GM15510 (cell line): Measurements from ENCODE around the gene VWF.

ENCODE experiments used
- POLR2A ChIP-seq: IDR thresholded peaks from 3 replicates; pipeline ENCODE4 v1.6.1; 2011; ENCODE audit warnings: borderline replicate concordance; ENCODE audit not compliant: insufficient read length; ENCODE audit errors: extremely low read depth

Gene VWF

DNA sequence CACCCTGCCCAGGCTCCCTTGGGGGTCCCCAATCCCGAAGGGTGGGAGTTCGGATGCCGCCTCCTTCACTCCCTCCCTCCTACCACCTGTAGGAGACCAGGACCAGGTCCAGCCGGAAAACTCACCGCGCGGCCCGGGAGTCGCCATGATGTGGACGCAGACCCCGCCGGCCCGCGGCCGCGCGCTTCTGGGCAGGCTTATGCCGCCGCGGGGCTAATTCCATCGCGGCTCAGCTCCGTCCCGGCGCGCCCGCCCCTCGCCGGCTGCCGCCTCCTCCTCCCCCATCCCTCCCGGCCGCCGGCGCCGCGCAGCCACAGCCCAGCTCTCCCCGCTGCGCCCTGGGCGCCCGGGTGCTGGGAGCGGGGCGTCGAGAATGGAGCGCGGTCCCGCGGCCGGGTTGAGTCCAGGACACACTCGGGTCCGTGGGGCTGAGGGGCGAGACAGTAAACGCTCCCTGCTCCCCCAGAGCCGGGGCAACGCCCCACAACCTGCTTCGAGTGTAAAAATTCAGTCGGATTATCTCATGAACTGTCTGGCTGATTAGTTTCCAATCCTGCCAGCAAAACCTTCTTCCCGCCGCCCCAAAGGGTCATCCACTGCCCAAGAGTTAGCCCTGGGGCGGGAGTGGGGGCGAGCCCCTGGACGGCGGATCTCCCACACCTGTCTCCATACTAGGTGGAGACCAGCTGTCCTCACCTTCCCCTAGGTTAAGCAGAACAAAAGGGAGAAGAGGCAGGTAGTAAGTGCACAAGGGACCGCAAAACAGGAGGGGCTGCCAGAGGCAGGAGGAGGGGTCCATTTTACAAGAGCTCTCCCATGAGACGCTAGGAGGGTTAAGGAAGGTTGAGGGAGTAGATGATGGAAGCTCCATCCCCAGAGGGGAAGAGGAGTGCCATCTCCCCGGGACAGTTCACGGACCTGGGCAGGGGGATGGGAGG is 179.1 kb downstream of the VWF start, which contains the start of gene ANO2:
Gene ANO2, minus strand, starts transcription at position 189 of the 938 bp plus-strand sequence. Its CDS starts 42 bp downstream, at position 147.
- TF ChIP-seq POLR2A = no peak

GRCh38 chr12:5944688-5945070 is 179.8 kb downstream of the VWF start:
- no peak for TF ChIP-seq POLR2A

DNA sequence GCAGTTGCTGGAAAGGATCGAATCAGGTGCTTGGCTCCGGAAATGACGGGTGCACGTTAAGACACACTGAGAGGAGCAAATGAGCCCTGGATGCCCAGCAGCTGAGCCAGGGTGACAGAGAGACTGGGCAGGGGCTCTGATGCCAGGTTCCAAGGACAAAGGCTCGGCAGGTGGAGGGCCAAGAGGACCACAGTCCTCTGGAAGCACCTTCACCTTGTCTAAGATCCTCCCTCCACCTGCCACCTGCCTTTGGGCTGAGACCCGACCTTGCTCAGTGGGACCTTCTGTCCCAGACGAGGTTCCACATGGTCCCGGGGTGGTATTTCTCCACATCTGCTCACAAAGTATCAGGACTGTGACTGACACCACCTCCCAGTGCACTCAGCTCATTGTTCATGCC is 180.4 kb downstream of the VWF start:
- no peak for TF ChIP-seq POLR2A

- no peak for TF ChIP-seq POLR2A
Observed at GRCh38 chr12:5941907-5942306, 182.6 kb downstream of the VWF start.

- no peak for TF ChIP-seq POLR2A
Observed at GRCh38 chr12:5927732-5928516, 196.5 kb downstream of the VWF start.

GRCh38 chr12:5925646-5926045 is 198.8 kb downstream of the VWF start:
- TF ChIP-seq POLR2A = no peak

DNA sequence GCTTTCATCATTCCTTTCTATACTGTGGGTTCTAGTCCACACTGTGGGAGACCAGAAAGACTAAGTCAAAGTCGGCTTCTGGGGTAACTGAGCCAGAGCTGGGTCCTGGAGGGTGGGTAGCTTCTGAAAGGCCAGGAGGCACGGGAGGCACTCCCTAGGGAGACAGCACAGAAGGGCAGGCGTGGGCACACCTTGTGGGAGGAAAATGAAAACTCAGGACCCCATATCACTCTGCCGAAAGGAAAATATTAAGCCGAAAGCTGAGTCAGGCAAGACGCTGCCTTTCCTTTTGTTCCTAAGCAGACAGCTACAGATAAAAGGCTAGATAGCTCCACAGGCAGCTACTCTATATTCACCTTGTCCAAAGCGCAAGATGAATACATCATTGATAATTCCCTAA is 200.1 kb downstream of the VWF start:
- no peak for TF ChIP-seq POLR2A

GRCh38 chr12:5923751-5924150 is 200.7 kb downstream of the VWF start:
- no peak for TF ChIP-seq POLR2A

DNA sequence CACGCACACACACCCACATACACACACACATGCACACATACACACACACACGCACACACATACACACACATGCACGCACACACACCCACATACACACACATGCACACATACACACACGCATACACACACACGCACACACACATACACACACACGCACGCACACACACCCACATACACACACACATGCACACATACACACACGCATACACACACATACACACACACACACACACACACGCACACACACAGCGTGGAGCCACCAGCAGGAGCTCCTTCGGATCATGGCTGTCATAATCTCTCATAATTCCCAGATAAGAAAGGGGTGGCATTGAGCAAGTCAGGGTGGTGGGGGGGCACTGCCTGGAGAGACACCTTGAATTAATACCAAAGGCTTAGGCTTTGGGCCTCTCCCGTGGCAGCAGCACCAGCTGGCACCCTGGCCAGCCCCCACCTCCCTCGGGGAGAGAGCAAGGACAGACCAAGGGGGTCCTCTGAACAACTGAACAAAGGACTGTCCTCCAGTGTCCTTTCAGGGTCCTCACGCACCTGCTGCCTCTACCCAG is 201.3 kb downstream of the VWF start:
- TF ChIP-seq POLR2A = no peak

DNA sequence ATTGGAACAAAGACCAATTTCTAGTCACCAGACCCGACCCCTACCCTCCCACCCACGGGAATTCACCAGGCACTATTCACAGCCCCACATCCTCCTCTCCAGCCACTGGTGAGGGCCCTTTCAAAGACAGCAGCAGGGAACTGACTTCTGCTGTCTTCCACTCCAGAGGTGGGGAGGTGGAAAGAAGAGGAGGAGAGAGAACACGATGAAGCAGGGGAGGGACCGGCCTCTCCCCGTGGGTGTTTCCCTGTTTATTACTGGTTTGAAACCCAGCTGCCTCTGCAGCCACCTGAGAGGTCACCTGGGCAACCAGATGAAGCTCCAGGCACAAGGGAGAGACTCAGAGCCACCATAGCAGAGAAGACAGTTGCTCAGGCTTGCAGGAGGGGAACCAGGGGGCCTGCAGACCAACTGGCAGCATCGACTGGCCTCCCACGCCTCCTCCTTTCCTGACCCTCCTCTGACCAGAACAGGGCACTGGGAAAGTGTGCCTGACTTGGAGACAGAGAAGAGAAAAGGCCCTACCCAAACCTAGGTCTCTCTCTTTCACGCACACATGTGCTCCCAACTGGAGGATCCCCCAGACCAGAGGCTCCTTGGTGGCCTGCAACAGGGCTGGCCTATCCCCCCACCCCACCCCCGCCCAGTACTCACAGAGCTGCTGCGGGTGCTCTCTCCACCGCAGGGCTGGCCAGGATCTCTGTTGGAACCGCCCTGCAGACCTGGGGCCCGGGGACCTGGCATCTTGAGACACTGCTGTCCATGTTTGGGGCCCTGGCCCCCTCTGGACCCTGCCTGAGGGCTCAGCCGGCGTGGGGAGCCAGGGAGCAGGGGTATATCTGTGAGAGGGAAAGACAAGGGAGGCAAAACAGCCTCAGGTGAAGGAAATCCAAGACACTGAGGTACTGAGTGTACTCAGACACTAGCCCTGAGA is 202.2 kb downstream of the VWF start:
- TF ChIP-seq POLR2A = no peak

DNA sequence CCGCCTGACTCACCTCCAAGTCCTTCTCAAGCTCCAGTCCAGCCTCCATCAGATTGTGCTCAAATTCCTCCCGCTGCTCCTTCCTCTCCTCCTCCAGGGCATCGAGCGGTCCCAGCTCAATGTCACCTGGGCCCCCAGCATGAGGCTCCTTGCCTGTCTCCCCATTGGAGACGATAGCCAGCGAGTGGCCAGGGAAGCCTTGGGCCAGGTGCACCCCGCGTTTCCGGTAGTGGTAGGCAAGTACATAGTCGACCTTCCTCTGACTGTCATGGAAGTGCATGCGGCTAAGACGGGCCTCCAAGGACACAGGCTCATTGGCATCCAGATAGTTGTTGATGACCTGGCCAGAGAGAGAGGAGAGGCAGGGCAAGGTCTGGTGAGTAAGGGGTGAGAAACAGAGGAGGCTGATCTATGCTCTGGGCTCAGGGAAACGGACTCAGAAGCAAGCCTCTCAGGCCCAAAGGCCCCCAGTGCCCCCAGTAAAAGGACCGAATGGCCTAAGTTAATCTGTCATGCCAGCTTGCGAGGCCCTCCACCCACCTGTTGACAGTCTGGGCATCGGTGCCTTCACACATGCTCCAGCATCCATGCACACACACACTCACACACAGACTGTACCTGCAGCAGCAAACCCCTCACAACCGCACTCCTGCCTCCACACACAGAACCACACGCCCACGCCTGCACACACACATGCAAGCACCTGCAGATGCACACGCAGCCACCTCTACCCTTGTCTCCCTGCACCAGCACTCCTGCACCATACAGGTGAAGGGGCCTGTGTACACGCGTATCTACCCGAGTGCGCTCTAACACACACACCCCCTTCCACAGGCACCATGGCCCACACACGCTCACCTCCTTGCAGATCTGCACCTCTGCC is 203.2 kb downstream of the VWF start:
- TF ChIP-seq POLR2A = no peak

DNA sequence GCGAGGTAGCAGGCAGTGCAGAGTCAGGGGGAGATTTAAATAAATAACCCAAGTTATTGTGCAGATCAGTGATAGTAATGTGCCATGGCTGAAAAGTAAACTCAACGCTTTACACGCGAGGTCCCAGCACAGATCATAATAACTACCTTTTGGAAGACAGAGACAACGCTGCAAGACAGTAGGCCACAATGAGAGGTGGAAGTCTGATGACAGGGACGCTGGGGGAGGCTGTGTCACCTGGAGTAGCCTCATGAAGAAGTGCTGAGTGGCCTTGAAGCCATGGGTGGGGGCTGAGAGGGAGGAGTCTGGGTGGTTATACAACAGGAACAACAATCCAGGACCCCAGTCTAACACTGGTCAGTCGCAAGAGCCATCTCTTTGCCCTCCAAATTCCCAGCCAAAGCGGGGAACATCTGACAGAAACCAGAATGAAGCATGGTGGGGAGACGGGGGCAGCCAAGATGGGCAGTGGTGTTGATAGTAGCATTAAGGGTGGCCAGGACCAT is 207.6 kb downstream of the VWF start:
- TF ChIP-seq POLR2A = no peak

DNA sequence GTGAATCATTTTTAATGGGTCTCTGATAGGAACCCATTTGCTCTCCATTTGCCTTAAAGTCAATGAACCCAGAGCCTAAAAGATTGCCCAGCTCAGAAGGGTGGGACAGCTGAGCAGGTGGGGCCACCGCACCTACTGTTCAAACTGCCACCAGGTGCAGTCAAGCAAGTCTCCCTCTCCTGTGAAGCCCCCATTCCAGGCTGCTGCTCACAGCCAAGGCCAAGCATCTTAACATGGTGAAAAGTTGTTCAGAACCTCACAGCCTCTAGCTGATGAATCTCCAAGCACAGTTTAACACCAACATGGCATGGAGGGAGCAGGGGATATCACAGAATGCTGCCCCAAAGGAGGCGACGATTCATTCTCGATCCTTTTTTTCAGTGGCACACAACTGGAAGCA is 209.0 kb downstream of the VWF start:
- no peak for TF ChIP-seq POLR2A
